GM19025 (cell line): ENCODE measurements around the gene FBXW4.
A peak's percentile ranks its signal among the peaks of the same experiment; 100 is the strongest.

Experiments used
- ATAC-seq: cut with Tn5 transposase; IDR thresholded peaks from one replicate; pipeline ENCODE4 v1.9.1; 2021; ENCODE audit warnings: mild to moderate bottlenecking, low read depth, moderate library complexity; ENCODE audit not compliant: unreplicated experiment

Gene FBXW4

DNA sequence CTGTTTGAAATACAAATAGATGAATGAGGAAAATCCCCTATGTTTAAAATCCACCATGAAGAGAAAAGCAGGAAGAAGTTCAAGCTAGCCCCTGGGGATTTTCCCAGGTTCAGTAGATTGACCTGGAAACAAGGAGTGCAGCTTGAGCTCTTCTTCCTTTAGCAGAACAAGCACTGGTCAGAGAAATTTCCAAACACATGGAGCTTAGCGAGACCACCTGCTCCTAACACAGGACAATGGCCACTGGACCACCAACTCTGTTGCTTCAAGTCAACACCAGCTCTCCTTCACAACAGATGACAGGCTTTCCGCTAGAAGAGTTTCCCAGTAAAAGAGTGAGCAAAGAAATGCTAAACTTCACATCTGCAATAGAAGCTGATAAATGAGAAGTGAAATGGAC is 9.4 kb upstream of the FBXW4 start:
- ATAC-seq = no peak

GRCh38 chr10:101696632-101697031 is 1.7 kb upstream of the FBXW4 start:
- ATAC-seq = no peak

DNA sequence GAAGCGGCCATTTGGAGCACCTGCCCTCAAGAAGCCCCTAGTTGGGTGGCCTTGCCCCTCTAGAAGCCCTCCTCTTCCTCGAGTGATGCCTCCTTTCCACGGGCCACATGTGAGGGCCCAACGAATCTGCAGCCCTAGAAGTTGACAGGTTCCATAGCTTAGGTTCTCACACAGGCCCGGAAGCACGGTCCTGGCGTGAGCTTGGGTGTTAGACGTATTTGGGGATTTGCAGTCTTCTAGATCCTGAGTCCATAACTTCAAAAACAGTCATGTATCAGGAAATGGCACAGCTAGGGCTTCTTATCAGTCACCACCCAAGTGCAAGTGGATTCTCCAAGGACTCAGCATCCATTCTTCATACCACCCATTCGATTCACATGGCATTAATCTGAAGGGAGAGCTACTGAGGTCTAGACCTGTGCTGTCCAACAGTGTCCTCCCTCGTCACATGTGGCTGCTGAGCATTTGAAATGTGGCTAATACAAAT is 477 bp upstream of the FBXW4 start:
- ATAC-seq = no peak

DNA sequence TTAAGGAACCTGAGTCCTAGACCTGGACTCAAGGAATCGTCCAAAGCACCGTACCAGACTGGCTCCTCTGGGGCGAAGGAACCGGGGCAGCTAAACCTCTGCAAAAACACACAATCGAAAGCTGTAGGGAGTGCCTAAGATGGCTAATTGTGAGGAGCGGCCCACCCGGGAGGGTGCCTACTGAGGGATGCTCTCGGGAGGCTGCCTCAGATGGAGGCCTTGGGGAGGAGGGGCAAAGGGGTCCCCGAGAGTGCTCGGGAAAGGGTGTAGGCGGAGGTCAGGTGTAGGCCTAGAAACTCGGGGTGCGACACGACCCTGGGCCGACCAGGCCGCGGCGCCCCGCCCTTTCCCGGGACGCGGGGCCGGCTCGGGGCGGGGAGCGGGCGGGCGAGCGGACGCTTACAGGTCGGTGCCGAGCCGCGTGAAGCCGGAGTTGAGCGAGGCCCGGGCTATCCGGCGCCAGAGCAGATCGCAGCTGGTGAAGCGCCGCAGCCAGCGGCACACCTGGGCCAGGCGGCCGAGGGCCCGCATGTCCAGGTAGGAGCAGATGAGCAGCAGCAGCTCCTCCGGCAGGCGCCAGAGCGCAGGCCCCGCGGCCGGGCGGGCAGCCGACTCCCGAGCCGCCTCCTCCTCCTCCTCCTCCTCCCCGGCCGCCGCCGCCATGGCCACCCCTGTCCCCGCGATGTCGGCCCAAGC is 844 bp downstream of the FBXW4 start:
- peak; percentile 63 for ATAC-seq

GRCh38 chr10:101693651-101693977 is 1.4 kb downstream of the FBXW4 start:
- no peak for ATAC-seq

DNA sequence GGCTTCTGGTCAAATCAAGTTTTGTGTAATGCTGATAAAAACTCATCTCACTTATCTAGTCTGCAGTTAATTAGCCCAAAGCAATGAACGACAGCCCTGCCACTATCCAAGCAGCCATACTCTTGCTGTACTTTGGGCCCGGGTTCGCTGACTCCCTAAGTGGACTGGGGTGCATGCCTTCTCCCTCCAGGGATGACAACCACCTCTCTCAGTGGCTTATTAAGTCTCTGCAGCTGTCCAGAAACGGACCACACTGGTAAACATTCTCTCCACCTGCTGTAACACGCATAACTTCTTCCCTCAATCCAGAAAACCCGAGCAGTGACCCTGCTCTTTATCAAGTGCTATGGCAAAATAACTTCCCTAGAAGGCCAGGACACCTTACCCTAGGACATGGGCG is 3.9 kb downstream of the FBXW4 start:
- no peak for ATAC-seq

DNA sequence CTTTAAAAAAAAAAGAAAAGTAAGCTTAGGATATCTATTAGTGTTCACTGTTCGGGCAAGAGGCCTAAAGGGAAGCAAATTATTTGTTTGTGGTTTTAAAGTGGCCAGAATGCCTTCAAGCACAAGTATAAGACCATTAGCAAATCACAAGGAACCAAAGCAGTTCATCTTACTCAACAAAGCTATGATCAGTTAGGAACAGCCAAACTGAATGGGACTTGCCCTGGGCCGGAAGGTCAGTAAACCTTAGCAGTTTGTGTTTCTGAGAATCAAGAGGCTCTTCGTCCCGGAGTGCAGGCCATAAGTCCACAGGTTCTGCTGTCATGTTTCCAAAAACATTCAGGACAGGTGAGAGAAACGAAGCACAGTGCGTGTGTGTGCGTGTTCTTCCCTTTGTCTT is 4.5 kb downstream of the FBXW4 start:
- no peak for ATAC-seq

GRCh38 chr10:101687071-101687658 is 7.8 kb downstream of the FBXW4 start:
- no peak for ATAC-seq

- no peak for ATAC-seq
These were observed 8.6 kb downstream of the FBXW4 start for GRCh38 chr10:101686133-101686925.

- ATAC-seq = no peak
These were observed 10.2 kb downstream of the FBXW4 start for GRCh38 chr10:101684782-101685181.

- ATAC-seq = no peak
These were observed 11.7 kb downstream of the FBXW4 start for GRCh38 chr10:101683276-101683675.

DNA sequence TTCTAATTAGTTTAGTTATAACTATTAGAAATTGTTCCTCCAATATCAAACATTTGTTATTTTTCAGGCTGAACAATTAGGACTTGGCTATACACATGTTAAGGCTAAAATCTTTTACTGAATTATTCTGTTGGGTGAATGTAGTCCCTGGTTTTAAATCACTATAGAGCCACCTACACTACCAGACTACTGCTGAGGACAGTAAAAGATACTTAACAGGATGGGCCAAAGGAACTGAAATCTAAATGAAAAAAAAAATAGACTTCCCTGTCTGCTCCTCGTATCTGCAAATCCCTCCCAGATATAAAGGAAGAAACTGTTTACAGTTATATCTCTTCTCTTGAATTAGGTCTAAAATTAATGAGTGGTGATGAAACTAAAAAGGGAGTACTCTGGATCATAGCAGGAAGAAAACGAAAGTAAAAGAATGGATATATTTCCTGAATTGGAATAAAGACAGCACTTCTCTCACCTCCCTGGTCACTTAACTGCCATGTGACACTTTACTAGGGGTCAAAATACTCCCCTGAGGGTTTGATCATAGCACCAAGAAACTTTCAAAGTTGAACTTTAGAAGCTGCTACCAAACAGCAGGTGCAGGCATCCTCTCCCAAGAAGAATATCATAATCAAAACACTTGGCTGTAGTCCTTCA is 12.7 kb downstream of the FBXW4 start:
- ATAC-seq = no peak

- ATAC-seq = no peak
These were observed 18.4 kb downstream of the FBXW4 start for GRCh38 chr10:101676565-101676964.

- ATAC-seq = no peak
These were observed 19.9 kb downstream of the FBXW4 start for GRCh38 chr10:101675115-101675514.

DNA sequence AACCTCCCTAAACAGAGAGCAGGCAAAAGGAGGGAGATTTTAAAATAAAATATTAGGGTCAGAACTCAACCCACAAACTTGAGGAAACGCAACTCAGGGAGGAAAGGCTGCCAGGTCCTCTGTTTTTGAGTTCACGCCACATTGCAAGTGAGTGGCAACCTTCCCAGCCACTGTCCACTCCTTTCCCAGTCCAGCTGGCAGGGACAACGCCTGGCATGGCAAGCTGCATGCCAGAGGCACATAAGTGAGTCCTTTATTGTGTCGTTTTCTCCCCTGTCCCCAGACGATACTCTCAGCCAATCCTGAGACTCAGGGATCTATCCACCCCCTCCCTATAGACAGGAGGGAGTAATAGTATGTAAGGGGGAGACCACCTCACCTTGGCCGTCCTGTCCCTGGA is 22.4 kb downstream of the FBXW4 start:
- ATAC-seq = no peak

DNA sequence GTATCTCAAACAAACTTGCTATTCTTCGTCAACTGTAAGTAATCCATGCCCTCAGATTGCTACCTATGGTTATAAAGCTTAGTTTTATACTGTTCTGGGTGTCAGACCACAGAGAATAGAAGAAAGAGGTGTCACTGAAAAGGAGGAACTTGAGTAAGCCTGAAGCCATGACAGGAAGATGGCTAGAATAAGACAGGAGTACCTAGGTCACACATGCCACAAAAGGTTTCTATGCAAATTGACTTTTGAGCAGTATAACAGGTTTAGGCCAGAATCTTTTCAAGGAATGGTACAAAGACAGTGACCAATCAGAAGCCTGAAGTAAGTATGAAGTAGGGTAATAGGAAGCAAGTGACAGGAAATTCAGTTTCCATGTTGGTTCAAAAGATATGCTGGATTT is 23.5 kb downstream of the FBXW4 start:
- no peak for ATAC-seq

- ATAC-seq = no peak
These were observed 24.3 kb downstream of the FBXW4 start for GRCh38 chr10:101670635-101671034.

DNA sequence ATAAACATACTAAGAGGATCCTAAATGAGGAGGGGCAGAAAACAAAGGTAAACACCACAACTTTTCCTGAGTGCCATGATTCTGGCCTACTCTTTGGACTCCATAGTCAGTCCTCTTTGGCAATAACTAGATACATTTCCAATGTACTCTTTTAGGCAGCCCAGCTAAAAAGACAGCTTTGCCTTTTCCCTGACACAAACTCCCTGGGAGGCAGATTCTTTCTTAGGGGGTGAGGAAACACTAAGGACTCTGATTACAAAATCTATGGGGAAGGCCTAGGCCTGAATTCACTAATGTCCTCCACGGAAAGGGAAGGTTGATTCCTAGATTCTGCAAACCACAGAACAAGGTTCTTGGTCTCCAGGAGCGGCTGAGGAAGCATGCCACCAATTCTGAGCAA is 25.8 kb downstream of the FBXW4 start:
- ATAC-seq = no peak

DNA sequence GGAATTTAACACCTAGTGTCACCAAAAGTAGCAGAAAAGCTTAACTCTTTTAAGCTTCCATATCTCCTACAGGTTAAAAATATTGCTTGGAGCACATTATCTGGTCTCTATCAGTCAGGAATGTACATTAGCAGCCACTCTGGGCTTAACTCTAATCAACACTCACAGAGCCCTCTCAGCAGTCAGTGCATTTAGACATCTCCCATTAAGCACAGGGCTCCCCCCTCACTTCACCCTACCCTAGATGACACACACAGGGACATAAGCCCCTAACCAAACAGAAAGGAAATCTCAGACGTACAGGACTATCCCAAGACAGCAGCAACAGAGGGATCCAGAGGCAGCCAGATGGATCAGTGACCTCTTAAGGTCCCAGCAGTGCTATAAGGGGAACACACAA is 26.4 kb downstream of the FBXW4 start:
- no peak for ATAC-seq

DNA sequence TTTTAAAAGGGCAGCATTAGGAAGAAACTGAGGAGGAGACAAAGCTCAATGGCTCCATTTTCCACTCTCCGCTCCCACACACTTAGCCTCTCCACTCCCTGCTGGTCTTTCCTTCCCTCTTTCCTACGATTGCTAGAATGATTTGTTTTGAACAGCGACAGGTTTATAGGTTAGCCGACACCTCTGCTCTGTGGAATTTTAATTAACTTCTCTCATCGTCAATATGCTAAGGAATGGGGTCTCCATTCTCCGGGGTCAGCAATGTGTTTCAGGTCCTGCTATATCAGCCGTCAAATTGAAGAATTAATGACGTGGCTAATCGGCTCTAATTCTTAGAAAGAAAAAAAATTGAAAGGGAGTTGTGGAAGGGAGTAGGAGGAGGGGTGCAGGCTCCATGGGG is 28.9 kb downstream of the FBXW4 start:
- no peak for ATAC-seq

- no peak for ATAC-seq
These were observed 31.9 kb downstream of the FBXW4 start for GRCh38 chr10:101663097-101663496.
